ENCODE data around the gene FBXW10.
"Not testable (repeated sequence)": the region's sequence is repeated elsewhere in the genome, so short reads cannot be mapped to it uniquely, and the experiment has no call there.

GRCh38 chr17:18705955-18706354 lies 37.9 kb upstream of the FBXW10 start:
- TF ChIP-seq, protein P1, sequence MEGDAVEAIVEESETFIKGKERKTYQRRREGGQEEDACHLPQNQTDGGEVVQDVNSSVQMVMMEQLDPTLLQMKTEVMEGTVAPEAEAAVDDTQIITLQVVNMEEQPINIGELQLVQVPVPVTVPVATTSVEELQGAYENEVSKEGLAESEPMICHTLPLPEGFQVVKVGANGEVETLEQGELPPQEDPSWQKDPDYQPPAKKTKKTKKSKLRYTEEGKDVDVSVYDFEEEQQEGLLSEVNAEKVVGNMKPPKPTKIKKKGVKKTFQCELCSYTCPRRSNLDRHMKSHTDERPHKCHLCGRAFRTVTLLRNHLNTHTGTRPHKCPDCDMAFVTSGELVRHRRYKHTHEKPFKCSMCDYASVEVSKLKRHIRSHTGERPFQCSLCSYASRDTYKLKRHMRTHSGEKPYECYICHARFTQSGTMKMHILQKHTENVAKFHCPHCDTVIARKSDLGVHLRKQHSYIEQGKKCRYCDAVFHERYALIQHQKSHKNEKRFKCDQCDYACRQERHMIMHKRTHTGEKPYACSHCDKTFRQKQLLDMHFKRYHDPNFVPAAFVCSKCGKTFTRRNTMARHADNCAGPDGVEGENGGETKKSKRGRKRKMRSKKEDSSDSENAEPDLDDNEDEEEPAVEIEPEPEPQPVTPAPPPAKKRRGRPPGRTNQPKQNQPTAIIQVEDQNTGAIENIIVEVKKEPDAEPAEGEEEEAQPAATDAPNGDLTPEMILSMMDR (IDR thresholded peaks at IDR 0.05; ENCODE audit: insufficient read depth, low read length) = not testable (repeated sequence)
- TF ChIP-seq POLR2AphosphoS5 (IDR thresholded peaks at IDR 0.05; ENCODE audit: low read depth); REST (IDR thresholded peaks at IDR 0.05; ENCODE audit: insufficient replicate concordance, low read depth); GABPA (IDR thresholded peaks at IDR 0.05; ENCODE audit: low read depth); SPI1 (IDR thresholded peaks at IDR 0.05; ENCODE audit: borderline replicate concordance, low read depth): not testable (repeated sequence)

Measured in HL-60 (cell line).